K562 (cell line): ENCODE results near the gene HYAL3. TPM values are rescaled to one million over a fixed set of nuclear protein-coding genes. Genes with fewer than 3 reads are reported as not detected.
A peak's percentile ranks its signal among the peaks of the same experiment; 100 is the strongest.

Experiments used
- ATAC-seq: fragments of 200-7000 bp; cut with Tn5 transposase; 3 replicates; pipeline ENCODE4 v1.9.1; 2020; ENCODE audit warnings: moderate library complexity
- BruUV-seq: library from RNA; stranded (reverse); fragments of 400-500 nt; replicated peaks from 2 replicates; lab custom pipeline; 2021; lab: Mats Ljungman, UMichigan
- CTCF ChIA-PET: fragments of 300-600 bp; formaldehyde crosslinking; extraction: SDS; loops from one replicate; lab custom pipeline; 2021; ENCODE audit warnings: low intra/inter-chr PET ratio; lab: Yijun Ruan, JAX
- POLR2A ChIA-PET: fragments of 300-600, 350-650 bp; sonication (Branson Sonifier 250); formaldehyde crosslinking; extraction: SDS; loops from one replicate; lab custom pipeline; 2021; ENCODE audit warnings: antibody characterized with exemption, inconsistent platforms; lab: Yijun Ruan, JAX
- DNase-seq, 4 experiments: peaks; one replicate each; pipeline versions ENCODE4 v3.0.0 to v3.0.0-alpha.2; 2011 to 2018; ENCODE audit warnings: low spot score in 3 of 4, mixed read lengths in 3 of 4; ENCODE audit errors: extremely low read depth in 1 of 4
- FAIRE-seq: peaks from 2 replicates; lab custom pipeline; 2011; peaks lifted over from hg19 to GRCh38; lab: Jason Lieb, UNC
- H2AFZ ChIP-seq: 2 replicates; pipeline ENCODE4 v1.6.0; 2011; ENCODE audit warnings: low read depth, low read length, control low read depth, inconsistent platforms
- H3K27ac ChIP-seq: fragments of 200-600 bp; 3 replicates; pipeline ENCODE4 v1.8.0; 2011; ENCODE audit warnings: low read depth, mild to moderate bottlenecking, control low read depth, inconsistent platforms, low read length, moderate library complexity, mixed read lengths; ENCODE audit errors: extremely low read depth
- H3K27me3 ChIP-seq, 2 experiments: fragments of 300-600 bp in 1 of 2; 2 replicates in 1 of 2; 3 replicates in 1 of 2; pipeline versions ENCODE4 v1.6.0 to v1.8.0; 2011; ENCODE audit warnings: inconsistent platforms in 2 of 2, low read length in 2 of 2, mild to moderate bottlenecking in 1 of 2, mixed read lengths in 1 of 2, moderate library complexity in 1 of 2; ENCODE audit not compliant: control insufficient read depth in 2 of 2, insufficient read depth in 2 of 2
- H3K36me3 ChIP-seq: fragments of 300-600 bp; 3 replicates; pipeline ENCODE4 v1.8.0; 2011; ENCODE audit warnings: mild to moderate bottlenecking, low read length, inconsistent platforms; ENCODE audit not compliant: control insufficient read depth, insufficient read depth
- H3K4me1 ChIP-seq, 2 experiments: fragments of 200-600 bp in 1 of 2; replicated peaks in 1 of 2; 2 replicates in 1 of 2; 3 replicates in 1 of 2; pipeline versions ENCODE4 v1.5.1 to v1.8.0; 2011; ENCODE audit warnings: inconsistent platforms in 2 of 2, low read length in 2 of 2, mild to moderate bottlenecking in 1 of 2, mixed read lengths in 1 of 2, moderate library complexity in 1 of 2; ENCODE audit not compliant: control insufficient read depth in 2 of 2, insufficient read depth in 2 of 2
- H3K4me2 ChIP-seq: 2 replicates; pipeline ENCODE4 v1.6.1; 2011; ENCODE audit warnings: low read length, control low read depth, inconsistent platforms, mixed read lengths; ENCODE audit not compliant: insufficient read depth
- H3K4me3 ChIP-seq: fragments of 200-600 bp; sonication (generic), shearing (Covaris generic); 2 replicates; pipeline ENCODE4 v1.5.1; 2016; ENCODE audit warnings: control low read depth, inconsistent platforms
- H3K79me2 ChIP-seq: fragments of 200-600 bp; 3 replicates; pipeline ENCODE4 v1.8.0; 2011; ENCODE audit warnings: low read length, inconsistent platforms; ENCODE audit not compliant: control insufficient read depth, insufficient read depth
- H3K9ac ChIP-seq, 2 experiments: 2 replicates each; pipeline versions ENCODE4 v1.6.0 to v1.6.1; 2011; ENCODE audit warnings: low read depth in 2 of 2, low read length in 2 of 2, control low read depth in 1 of 2, inconsistent platforms in 1 of 2, mild to moderate bottlenecking in 1 of 2, mixed read lengths in 1 of 2; ENCODE audit not compliant: insufficient read depth in 1 of 2
- H3K9me1 ChIP-seq: one replicate; pipeline ENCODE4 v1.6.0; 2011; ENCODE audit warnings: inconsistent platforms, mild to moderate bottlenecking, low read length, moderate library complexity; ENCODE audit not compliant: control insufficient read depth, insufficient read depth
- H3K9me3 ChIP-seq: replicated peaks from 2 replicates; pipeline ENCODE4 v1.5.1; 2011; ENCODE audit warnings: low read depth, low read length, inconsistent platforms; ENCODE audit not compliant: control insufficient read depth, insufficient read depth
- H4K20me1 ChIP-seq: replicated peaks from 2 replicates; pipeline ENCODE4 v1.6.1; 2011; ENCODE audit warnings: low read length, inconsistent platforms, mixed read lengths; ENCODE audit not compliant: control insufficient read depth, insufficient read depth
- KAT8 ChIP-seq: fragments of 450-650 bp; IDR thresholded peaks from 2 replicates; pipeline ENCODE4 v1.6.1; 2016; ENCODE audit warnings: low read depth, mild to moderate bottlenecking
- MAFF ChIP-seq: IDR thresholded peaks from 2 replicates; pipeline ENCODE4 v1.6.1; 2012; ENCODE audit warnings: low read length, improper control_type of control experiment
- POLR2G ChIP-seq: fragments of 200-400 bp; formaldehyde crosslinking; IDR thresholded peaks from 2 replicates; pipeline ENCODE4 v1.6.1; 2017; ENCODE audit warnings: low read depth, mild to moderate bottlenecking, antibody characterized with exemption, low read length, moderate library complexity
- TCF7 ChIP-seq: sonication (generic); IDR thresholded peaks from 2 replicates; pipeline ENCODE4 v1.6.1; 2016; ENCODE audit warnings: antibody characterized with exemption, borderline replicate concordance
- VEZF1 ChIP-seq: fragments of 200-800 bp; sonication (Bioruptor generic); IDR thresholded peaks from 2 replicates; pipeline ENCODE4 v1.6.1; 2017; ENCODE audit warnings: missing genetic modification characterization, missing compliant biosample characterization
- WGBS: fragments of 100-300 bp; shearing (Covaris generic); methylation state at CpG from one replicate; pipeline ENCODE4 v1.1.6; 2016; ENCODE audit warnings: low coverage, mixed read lengths; ENCODE audit not compliant: insufficient coverage; ENCODE audit errors: missing lambda C conversion rate; 5-methylcytosine and 5-hydroxymethylcytosine counted together
- in situ Hi-C: fragments of 300-500 bp; cut with MboI; formaldehyde crosslinking; loops from 4 replicates; pipeline ENCODE4 v1.15.0; 2018; ENCODE audit warnings: inconsistent platforms, mixed read lengths
- intact Hi-C: fragments of 100-400 bp; cut with micrococcal nuclease; formaldehyde crosslinking; loops from 2 replicates; pipeline ENCODE4 v1.14.2; 2022
- polyA plus RNA-seq, 8 experiments: library from polyadenylated mRNA; depleted of rRNA in 4 of 8; stranded (reverse) in 5 of 8; unstranded in 3 of 8; fragments of >200 nt; fragmentation: Nextera tagmentation in 2 of 8; fragmentation: Illumina TruSeq in 1 of 8; extraction: Ambion mirVana in 2 of 8; extraction: Trizol in 1 of 8; gene quantifications; 2 replicates each; pipeline versions ENCODE4 v1.2.1 to v1.2.3, GENCODE V29; 2011 to 2014; ENCODE audit warnings: inconsistent platforms in 1 of 8, missing spikeins in 1 of 8
- total RNA-seq, 7 experiments: library from RNA; depleted of rRNA in 6 of 7; stranded (reverse); fragments of >200 nt in 6 of 7; fragmentation: Illumina TruSeq in 2 of 7; extraction: Trizol in 2 of 7; gene quantifications; 2 replicates each; pipeline versions ENCODE4 v1.2.1 to v1.2.3, GENCODE V29; 2011 to 2021; ENCODE audit warnings: low replicate concordance in 1 of 7
- TF ChIP-seq, protein P1 (sequence below): sonication (generic); formaldehyde crosslinking; IDR thresholded peaks from 2 replicates; pipeline ENCODE4 v1.8.0; 2022; ENCODE audit warnings: mild to moderate bottlenecking, missing genetic modification reagents
- TF ChIP-seq, protein P2 (sequence below): sonication (generic); formaldehyde crosslinking; IDR thresholded peaks from 2 replicates; pipeline ENCODE4 v1.8.0; 2022; ENCODE audit warnings: missing genetic modification reagents, mild to moderate bottlenecking, moderate library complexity, borderline replicate concordance

Gene HYAL3
- total and polyA plus RNA-seq, 9 of the 15 experiments (the other 6 are each of a cell fraction or from before 2014, with no cell fraction given), result 0.38 to 9.1 (median 6.8) TPM

- no peak overlapping the region for H3K4me3 ChIP-seq
- peak overlapping the region; percentile 46; the same call in 1 of the 2 replicates for H3K4me2 ChIP-seq
- no peaks in the 10 kb centered on the region for H3K9me1 ChIP-seq
- in situ Hi-C loops, result no loop called here
- H3K79me2 ChIP-seq, result no peaks in the 10 kb centered on the region
- no peaks in the 10 kb centered on the region for H3K9me3 ChIP-seq
- DNase-seq (peak in 2 of 4 experiments; percentile 46 to 47), FAIRE-seq (no peak), ATAC-seq (peak; percentile 36)
- WGBS, result 4% methylated on average over 5 of the region's 22 CpGs
- TF ChIP-seq, protein P1, sequence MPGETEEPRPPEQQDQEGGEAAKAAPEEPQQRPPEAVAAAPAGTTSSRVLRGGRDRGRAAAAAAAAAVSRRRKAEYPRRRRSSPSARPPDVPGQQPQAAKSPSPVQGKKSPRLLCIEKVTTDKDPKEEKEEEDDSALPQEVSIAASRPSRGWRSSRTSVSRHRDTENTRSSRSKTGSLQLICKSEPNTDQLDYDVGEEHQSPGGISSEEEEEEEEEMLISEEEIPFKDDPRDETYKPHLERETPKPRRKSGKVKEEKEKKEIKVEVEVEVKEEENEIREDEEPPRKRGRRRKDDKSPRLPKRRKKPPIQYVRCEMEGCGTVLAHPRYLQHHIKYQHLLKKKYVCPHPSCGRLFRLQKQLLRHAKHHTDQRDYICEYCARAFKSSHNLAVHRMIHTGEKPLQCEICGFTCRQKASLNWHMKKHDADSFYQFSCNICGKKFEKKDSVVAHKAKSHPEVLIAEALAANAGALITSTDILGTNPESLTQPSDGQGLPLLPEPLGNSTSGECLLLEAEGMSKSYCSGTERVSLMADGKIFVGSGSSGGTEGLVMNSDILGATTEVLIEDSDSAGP (CRISPR knock-in tag), result peak; percentile 89
- TF ChIP-seq MAFF (no peak), POLR2G (peak; percentile 37), VEZF1 (CRISPR knock-in tag) (peak; percentile 30; the same call in 1 of the 2 replicates), KAT8 (no peak), TCF7 (no peak)
- TF ChIP-seq, protein P2, sequence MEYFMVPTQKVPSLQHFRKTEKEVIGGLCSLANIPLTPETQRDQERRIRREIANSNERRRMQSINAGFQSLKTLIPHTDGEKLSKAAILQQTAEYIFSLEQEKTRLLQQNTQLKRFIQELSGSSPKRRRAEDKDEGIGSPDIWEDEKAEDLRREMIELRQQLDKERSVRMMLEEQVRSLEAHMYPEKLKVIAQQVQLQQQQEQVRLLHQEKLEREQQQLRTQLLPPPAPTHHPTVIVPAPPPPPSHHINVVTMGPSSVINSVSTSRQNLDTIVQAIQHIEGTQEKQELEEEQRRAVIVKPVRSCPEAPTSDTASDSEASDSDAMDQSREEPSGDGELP, result peak; percentile 71; the same call in 1 of the 2 replicates
- no TSS peak for BruUV-seq
- peak overlapping the region in 1 of 2 experiments; percentile 81; a peak in 2 of 4 replicates for H3K9ac ChIP-seq
- no peak overlapping the region for H2AFZ ChIP-seq
- intact Hi-C loops, result no loop called here
- H4K20me1 ChIP-seq, result no peaks in the 10 kb centered on the region; the same call in 1 of the 2 replicates
- POLR2A ChIA-PET, result interaction anchor here (0.5 to 0.9 kb wide), 4 partner anchors 13 to 301 kb away, joined by 3 to 7 read pairs (median 4); partner anchors contain the start of gene IFRD2
- no peaks in the 10 kb centered on the region for H3K36me3 ChIP-seq
- peaks cover 3 to 54% of the 10 kb centered on the region in 2 experiments; a peak in 4 of 5 replicates for H3K4me1 ChIP-seq
- H3K27me3 ChIP-seq, result no peaks in the 10 kb centered on the region
- CTCF ChIA-PET, result interaction anchor here (1.5 kb wide), 1 partner anchor 40 kb away, joined by 3 read pairs; no protein-coding TSS in a partner anchor
- H3K27ac ChIP-seq, result no peak overlapping the region
Measured at GRCh38 chr3:50267280-50267913, 31.8 kb downstream of the HYAL3 start.
